IPS DF 4.7 (cell line): ENCODE results near the gene ZCCHC24.

Experiments
- DNase-seq: peaks from one replicate; pipeline ENCODE4 v3.0.0-alpha.2; 2013; ENCODE audit warnings: low spot score; ENCODE audit errors: extremely low read depth

Gene ZCCHC24

GRCh38 chr10:79384773-79385391, 60.5 kb downstream of the ZCCHC24 start:
- no peak for DNase-seq

- no peak for DNase-seq
These were observed 61.3 kb downstream of the ZCCHC24 start for GRCh38 chr10:79383974-79384606.

GRCh38 chr10:79382491-79382941, 62.9 kb downstream of the ZCCHC24 start:
- no peak for DNase-seq

- DNase-seq: no peak
These were observed 63.6 kb downstream of the ZCCHC24 start for GRCh38 chr10:79381804-79382221.

GRCh38 chr10:79380946-79381721, 64.3 kb downstream of the ZCCHC24 start:
- no peak for DNase-seq

- no peak for DNase-seq
These were observed 65.1 kb downstream of the ZCCHC24 start for GRCh38 chr10:79380125-79380945.

- no peak for DNase-seq
These were observed 65.8 kb downstream of the ZCCHC24 start for GRCh38 chr10:79379512-79380124.

GRCh38 chr10:79378647-79379511, 66.5 kb downstream of the ZCCHC24 start:
- no peak for DNase-seq

- DNase-seq: no peak
These were observed 67.1 kb downstream of the ZCCHC24 start for GRCh38 chr10:79378383-79378646.

GRCh38 chr10:79377557-79378382, 67.7 kb downstream of the ZCCHC24 start:
- no peak for DNase-seq

- DNase-seq: no peak
These were observed 68.5 kb downstream of the ZCCHC24 start for GRCh38 chr10:79376751-79377556.

- DNase-seq: no peak
These were observed 69.3 kb downstream of the ZCCHC24 start for GRCh38 chr10:79376078-79376628.

GRCh38 chr10:79375321-79376077, 69.9 kb downstream of the ZCCHC24 start:
- no peak for DNase-seq

- peak; percentile 46 for DNase-seq
These were observed 70.9 kb downstream of the ZCCHC24 start for GRCh38 chr10:79374312-79375191.

- no peak for DNase-seq
These were observed 72.6 kb downstream of the ZCCHC24 start for GRCh38 chr10:79372871-79373270.

- DNase-seq: no peak
These were observed 77.8 kb downstream of the ZCCHC24 start for GRCh38 chr10:79367426-79368189.
